Measurements from ENCODE around the gene SYNCRIP.
"Not testable (repeated sequence)": the region's sequence is repeated elsewhere in the genome, so short reads cannot be mapped to it uniquely, and the experiment has no call there.

Gene SYNCRIP

GRCh38 chr6:85594197-85594930, 48.3 kb downstream of the SYNCRIP start:
- peak; percentile 49 to 64 for DNase-seq
- TF ChIP-seq GATA1 (IDR thresholded peaks at IDR 0.05; ENCODE audit: low read depth, low read length) (no peak), POLR2A (IDR thresholded peaks at IDR 0.05; ENCODE audit: low read length) (peak; percentile 1)

- TF ChIP-seq POLR2A (IDR thresholded peaks at IDR 0.05; ENCODE audit: low read length) (peak; percentile 93), GATA1 (IDR thresholded peaks at IDR 0.05; ENCODE audit: low read depth, low read length) (no peak)
- peak; percentile 90 to 91 for DNase-seq
Measured at GRCh38 chr6:85593438-85594196, 49.1 kb downstream of the SYNCRIP start, which contains the start of gene SNX14. TSS of gene SNX14 (minus strand) at chr6:85593858. CDS start at chr6:85593718, 140 bp downstream.

DNA sequence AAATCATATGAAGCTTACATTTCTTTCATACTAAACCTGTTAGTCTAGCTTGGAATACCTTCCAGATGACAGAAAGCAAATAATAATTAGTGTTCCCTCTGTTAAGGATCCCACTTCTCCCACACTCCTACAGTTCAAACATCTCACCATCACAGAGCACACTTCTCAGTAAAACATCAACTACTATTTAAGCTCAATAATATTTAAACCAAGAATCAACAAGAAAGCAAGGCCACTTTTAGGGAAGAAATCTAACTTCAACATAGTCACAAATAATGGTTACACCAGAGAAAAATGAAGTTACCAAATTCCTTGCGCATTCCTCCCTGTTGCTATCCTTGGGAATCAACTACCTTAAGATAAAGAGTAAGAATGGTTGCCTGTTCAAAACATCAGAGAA, 50.7 kb downstream of the SYNCRIP start:
- TF ChIP-seq GATA1 (IDR thresholded peaks at IDR 0.05; ENCODE audit: low read depth, low read length), result no peak
- no peak for TF ChIP-seq POLR2A (IDR thresholded peaks at IDR 0.05; ENCODE audit: low read length)
- no peak for DNase-seq

DNA sequence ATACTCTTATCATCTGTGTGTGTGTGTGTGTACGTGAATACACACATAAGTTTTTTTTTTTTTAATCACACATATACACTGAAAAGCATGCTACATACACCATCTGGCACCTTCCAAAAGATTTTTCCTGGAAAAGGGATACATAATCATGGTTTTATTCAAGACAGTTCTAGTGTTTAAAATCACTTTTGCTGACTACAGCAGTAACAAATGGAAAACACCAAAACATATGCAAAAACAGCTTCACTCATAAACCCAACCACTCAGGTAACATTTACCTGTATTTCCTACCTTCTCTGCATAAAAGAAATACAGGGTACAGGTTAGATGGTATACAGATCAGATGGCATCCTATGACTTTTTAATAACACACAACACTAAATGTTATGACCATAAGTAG, 51.5 kb downstream of the SYNCRIP start:
- DNase-seq, result no peak

GRCh38 chr6:85585741-85586140, 56.9 kb downstream of the SYNCRIP start:
- TF ChIP-seq POLR2A (IDR thresholded peaks at IDR 0.05; ENCODE audit: low read length) (no peak), GATA1 (IDR thresholded peaks at IDR 0.05; ENCODE audit: low read depth, low read length) (no peak)
- DNase-seq, result no peak

More for the DNA sequence above, 51.5 kb downstream of the SYNCRIP start:
- TF ChIP-seq POLR2A (IDR thresholded peaks at IDR 0.05; ENCODE audit: low read length), result no peak
- TF ChIP-seq GATA1 (IDR thresholded peaks at IDR 0.05; ENCODE audit: low read depth, low read length), result no peak

GRCh38 chr6:85582832-85583231, 59.9 kb downstream of the SYNCRIP start:
- not testable (repeated sequence) for DNase-seq

GRCh38 chr6:85581572-85581971, 61.1 kb downstream of the SYNCRIP start:
- DNase-seq, result no peak
- TF ChIP-seq POLR2A (IDR thresholded peaks at IDR 0.05; ENCODE audit: low read length) (no peak), GATA1 (IDR thresholded peaks at IDR 0.05; ENCODE audit: low read depth, low read length) (no peak)

DNA sequence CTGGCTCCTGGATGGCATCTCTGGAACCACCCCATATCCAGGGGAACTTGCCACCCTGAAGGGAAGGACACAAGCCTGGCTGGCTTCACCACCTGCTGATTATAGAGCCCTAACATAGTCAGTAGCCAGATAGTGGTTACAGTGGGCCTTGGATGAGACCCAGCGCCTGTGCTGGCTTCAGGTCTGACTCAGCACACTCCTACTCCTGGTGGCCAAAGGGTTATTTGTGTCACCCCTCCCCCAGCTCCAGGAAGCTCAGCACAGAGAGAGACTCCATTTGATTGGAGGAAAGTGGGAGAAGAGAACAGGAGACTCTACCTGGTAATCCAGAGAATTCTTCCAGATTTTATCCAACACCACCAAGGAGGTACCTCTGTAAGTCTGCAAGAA, 61.8 kb downstream of the SYNCRIP start:
- peak in 1 of 2 experiments; percentile 18 for DNase-seq
- no peak for TF ChIP-seq GATA1 (IDR thresholded peaks at IDR 0.05; ENCODE audit: low read depth, low read length)
- TF ChIP-seq POLR2A (IDR thresholded peaks at IDR 0.05; ENCODE audit: low read length), result no peak

GRCh38 chr6:85580118-85580877, 62.4 kb downstream of the SYNCRIP start:
- DNase-seq, result no peak
- TF ChIP-seq POLR2A (IDR thresholded peaks at IDR 0.05; ENCODE audit: low read length), result no peak
- TF ChIP-seq GATA1 (IDR thresholded peaks at IDR 0.05; ENCODE audit: low read depth, low read length), result no peak

DNA sequence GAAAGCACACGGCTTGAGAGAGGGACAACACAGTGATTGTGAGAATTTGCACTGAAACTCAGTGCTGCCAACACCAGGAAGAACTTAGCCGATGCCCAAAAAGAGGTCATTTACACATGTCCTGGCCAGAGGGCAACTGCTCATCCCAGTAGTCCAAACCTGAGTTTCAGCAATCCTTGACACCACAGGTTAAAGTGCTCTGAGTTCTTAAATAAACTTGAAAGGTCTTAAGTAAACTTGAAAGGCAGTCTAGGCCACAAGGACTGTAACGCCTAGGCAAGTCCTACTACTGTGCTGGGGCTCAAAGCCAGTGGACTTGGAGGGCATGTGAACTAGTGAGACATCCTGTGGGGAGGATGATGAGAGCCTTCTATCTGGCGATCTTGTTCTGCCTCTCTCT, 63.1 kb downstream of the SYNCRIP start:
- TF ChIP-seq POLR2A (IDR thresholded peaks at IDR 0.05; ENCODE audit: low read length) (no peak), GATA1 (IDR thresholded peaks at IDR 0.05; ENCODE audit: low read depth, low read length) (no peak)
- DNase-seq, result no peak

DNA sequence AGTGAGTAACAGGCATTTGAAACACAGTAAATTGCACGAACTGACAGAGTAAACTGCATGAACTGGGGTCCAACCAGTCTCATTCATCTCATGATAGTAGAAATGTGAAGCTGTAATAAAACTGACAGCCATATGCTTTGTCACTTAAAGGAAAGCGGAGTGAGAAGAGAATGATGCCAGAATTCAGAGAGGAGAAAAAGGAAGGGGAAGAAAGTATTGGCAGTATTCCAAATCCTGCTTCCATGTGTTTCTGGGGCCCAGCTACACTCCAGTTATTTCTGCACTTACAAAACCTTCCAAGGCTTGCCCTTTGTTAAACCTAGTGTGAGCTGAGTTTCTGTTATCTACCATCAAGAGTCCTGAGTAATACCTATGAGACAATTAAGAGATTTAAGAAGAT, 66.2 kb downstream of the SYNCRIP start:
- DNase-seq, result no peak
- no peak for TF ChIP-seq GATA1 (IDR thresholded peaks at IDR 0.05; ENCODE audit: low read depth, low read length)
- no peak for TF ChIP-seq POLR2A (IDR thresholded peaks at IDR 0.05; ENCODE audit: low read length)

DNA sequence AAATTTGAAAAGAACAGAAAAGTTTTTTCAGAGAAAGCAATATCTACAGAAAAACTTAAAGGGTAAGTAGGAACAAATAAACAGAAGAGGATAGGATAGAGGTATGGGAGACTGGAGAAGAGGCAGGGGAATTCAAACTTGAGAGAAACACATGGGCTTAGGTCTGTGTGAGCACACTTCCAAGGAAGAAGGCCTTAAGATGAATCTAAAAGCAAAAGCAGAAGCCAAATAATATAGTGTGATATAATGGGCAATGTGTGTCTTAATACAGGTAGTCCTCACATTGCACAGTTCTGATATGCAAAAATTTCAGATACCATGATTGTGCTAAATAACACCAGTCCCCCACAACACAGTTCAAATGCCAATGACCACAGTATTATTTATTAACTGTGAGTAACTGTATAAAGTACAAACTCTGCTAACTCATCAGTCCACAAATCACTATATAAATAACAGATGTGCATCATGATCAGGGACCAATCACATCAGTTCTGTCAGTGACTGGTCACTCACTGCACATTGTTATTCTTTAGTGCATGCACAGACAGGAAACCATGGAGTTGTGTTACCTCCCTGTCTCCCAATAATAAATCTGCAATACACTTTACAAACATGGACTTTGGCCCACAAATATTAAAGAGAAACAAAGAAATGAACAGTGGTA, 67.6 kb downstream of the SYNCRIP start:
- DNase-seq, result no peak
- TF ChIP-seq GATA1 (IDR thresholded peaks at IDR 0.05; ENCODE audit: low read depth, low read length) (no peak), POLR2A (IDR thresholded peaks at IDR 0.05; ENCODE audit: low read length) (no peak)

DNA sequence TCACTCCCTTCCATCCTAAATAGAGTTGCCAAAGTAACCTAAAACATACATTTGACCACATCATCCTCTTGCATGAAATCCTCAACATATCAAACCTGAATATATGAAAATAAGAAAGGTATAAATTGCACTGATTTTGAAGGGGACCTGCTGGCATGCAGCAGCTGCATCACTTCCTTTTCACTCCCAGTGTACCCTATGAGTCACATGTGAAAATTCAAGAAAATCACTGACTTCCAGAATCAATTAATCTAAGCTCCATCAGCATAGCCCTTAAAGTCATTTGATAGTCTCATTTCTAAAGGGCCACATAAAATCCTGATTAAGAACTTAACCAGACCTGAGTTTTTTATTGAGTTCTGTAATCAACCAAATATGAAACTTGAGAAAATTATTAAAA, 73.4 kb downstream of the SYNCRIP start:
- DNase-seq, result no peak
- TF ChIP-seq POLR2A (IDR thresholded peaks at IDR 0.05; ENCODE audit: low read length), result no peak
- TF ChIP-seq GATA1 (IDR thresholded peaks at IDR 0.05; ENCODE audit: low read depth, low read length), result no peak

DNA sequence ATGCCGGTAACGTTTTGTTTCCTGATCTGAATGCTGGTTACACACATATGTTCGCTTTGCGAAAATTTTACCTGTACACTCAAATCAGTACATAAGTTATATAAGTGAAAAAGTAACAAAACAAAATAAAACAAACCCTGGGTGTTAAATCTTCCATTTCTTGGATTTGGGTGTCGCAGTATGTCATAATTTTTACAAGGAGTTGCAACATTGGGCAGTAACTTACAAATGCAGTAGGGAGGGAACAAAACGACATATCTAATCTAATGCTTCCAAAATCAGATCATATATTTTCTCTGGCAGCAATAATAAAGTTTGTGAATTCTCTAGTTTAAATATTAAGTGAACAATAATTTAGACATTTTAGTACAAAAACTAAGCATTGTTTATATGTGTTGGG, 74.3 kb downstream of the SYNCRIP start:
- peak in 1 of 2 experiments; percentile 22 for DNase-seq
- TF ChIP-seq POLR2A (IDR thresholded peaks at IDR 0.05; ENCODE audit: low read length) (no peak), GATA1 (IDR thresholded peaks at IDR 0.05; ENCODE audit: low read depth, low read length) (no peak)
